H9 (cell line): ENCODE results near the gene QSOX1. TPM values are rescaled to one million over a fixed set of nuclear protein-coding genes. Genes with fewer than 3 reads are reported as not detected.
A peak's percentile ranks its signal among the peaks of the same experiment; 100 is the strongest.

Source experiments
- DNase-seq: peaks from one replicate; pipeline ENCODE4 v3.0.0-alpha.2; 2017
- H2AFZ ChIP-seq: one replicate; pipeline ENCODE4 v1.6.1; 2013; ENCODE audit warnings: mild to moderate bottlenecking, low read length, control low read depth, moderate library complexity
- H2AK5ac ChIP-seq: 2 replicates; pipeline ENCODE4 v1.6.1; 2013; ENCODE audit warnings: low read length, control low read depth, mixed read lengths; ENCODE audit not compliant: insufficient read length
- H2BK120ac ChIP-seq: one replicate; pipeline ENCODE4 v1.6.1; 2013; ENCODE audit warnings: low read depth, mild to moderate bottlenecking, low read length, control low read depth, inconsistent platforms; ENCODE audit not compliant: poor library complexity, severe bottlenecking
- H2BK12ac ChIP-seq: 2 replicates; pipeline ENCODE4 v1.6.1; 2013; ENCODE audit warnings: low read length, control low read depth, mixed read lengths, low read depth; ENCODE audit not compliant: insufficient read length
- H2BK15ac ChIP-seq: 2 replicates; pipeline ENCODE4 v1.6.1; 2013; ENCODE audit warnings: low read depth, low read length, control low read depth
- H2BK20ac ChIP-seq: one replicate; pipeline ENCODE4 v1.6.1; 2013; ENCODE audit warnings: low read depth, mild to moderate bottlenecking, low read length, control low read depth, inconsistent platforms; ENCODE audit not compliant: poor library complexity, severe bottlenecking
- H2BK5ac ChIP-seq: 2 replicates; pipeline ENCODE4 v1.6.1; 2013; ENCODE audit warnings: low read length, control low read depth, mixed read lengths; ENCODE audit not compliant: insufficient read length
- H3K14ac ChIP-seq: 2 replicates; pipeline ENCODE4 v1.6.1; 2013; ENCODE audit warnings: low read length, control low read depth; ENCODE audit not compliant: insufficient read depth
- H3K18ac ChIP-seq: 2 replicates; pipeline ENCODE4 v1.6.1; 2013; ENCODE audit warnings: low read depth, mild to moderate bottlenecking, mixed read lengths, low read length, control low read depth; ENCODE audit not compliant: insufficient read length
- H3K23ac ChIP-seq: 2 replicates; pipeline ENCODE4 v1.6.1; 2013; ENCODE audit warnings: low read length, control low read depth, mixed read lengths, low read depth; ENCODE audit not compliant: insufficient read length
- H3K23me2 ChIP-seq: 2 replicates; pipeline ENCODE4 v1.6.1; 2013; ENCODE audit warnings: low read depth, mild to moderate bottlenecking, mixed read lengths, low read length, control low read depth; ENCODE audit not compliant: insufficient read length, poor library complexity, severe bottlenecking
- H3K27ac ChIP-seq: 2 replicates; pipeline ENCODE4 v1.5.1; 2013; ENCODE audit warnings: low read length, control low read depth, mixed read lengths, low read depth; ENCODE audit not compliant: insufficient read length
- H3K27me3 ChIP-seq: 2 replicates; pipeline ENCODE4 v1.6.1; 2013; ENCODE audit warnings: low read length, control low read depth, inconsistent platforms; ENCODE audit not compliant: insufficient read depth
- H3K4ac ChIP-seq: 2 replicates; pipeline ENCODE4 v1.6.1; 2013; ENCODE audit warnings: low read depth, mild to moderate bottlenecking, control low read depth, inconsistent platforms, low read length, moderate library complexity
- H3K4me1 ChIP-seq: 2 replicates; pipeline ENCODE4 v1.6.1; 2013; ENCODE audit warnings: low read length, control low read depth, inconsistent platforms; ENCODE audit not compliant: insufficient read depth
- H3K4me2 ChIP-seq: 2 replicates; pipeline ENCODE4 v1.6.1; 2013; ENCODE audit warnings: low read length, control low read depth, mixed read lengths; ENCODE audit not compliant: insufficient read length, insufficient read depth
- H3K56ac ChIP-seq: 2 replicates; pipeline ENCODE4 v1.6.1; 2013; ENCODE audit warnings: low read depth, mild to moderate bottlenecking, mixed read lengths, low read length, control low read depth; ENCODE audit not compliant: insufficient read length
- H3K79me1 ChIP-seq: 2 replicates; pipeline ENCODE4 v1.6.1; 2013; ENCODE audit warnings: low read depth, mild to moderate bottlenecking, moderate library complexity, low read length, control low read depth, inconsistent platforms; ENCODE audit not compliant: insufficient read depth, poor library complexity, severe bottlenecking
- H3K79me2 ChIP-seq: 2 replicates; pipeline ENCODE4 v1.6.1; 2013; ENCODE audit warnings: low read length, control low read depth, inconsistent platforms; ENCODE audit not compliant: insufficient read depth
- H3K9ac ChIP-seq: 2 replicates; pipeline ENCODE4 v1.6.1; 2013; ENCODE audit warnings: low read length, control low read depth, mixed read lengths; ENCODE audit not compliant: insufficient read length; ENCODE audit errors: extremely low read depth
- H3K9me3 ChIP-seq: one replicate; pipeline ENCODE4 v1.6.1; 2013; ENCODE audit warnings: low read depth, low read length, inconsistent platforms; ENCODE audit not compliant: control insufficient read depth
- H3T11ph ChIP-seq: one replicate; pipeline ENCODE4 v1.6.1; 2013; ENCODE audit warnings: mild to moderate bottlenecking, low read length, control low read depth, inconsistent platforms
- H4K20me1 ChIP-seq: one replicate; pipeline ENCODE4 v1.6.1; 2013; ENCODE audit not compliant: control insufficient read depth, insufficient read length, insufficient read depth
- H4K5ac ChIP-seq: 2 replicates; pipeline ENCODE4 v1.6.1; 2013; ENCODE audit warnings: low read depth, mild to moderate bottlenecking, mixed read lengths, low read length, control low read depth; ENCODE audit not compliant: insufficient read length
- H4K8ac ChIP-seq: replicated peaks from 2 replicates; pipeline ENCODE4 v1.6.1; 2013; ENCODE audit warnings: low read length, control low read depth, mixed read lengths, low read depth; ENCODE audit not compliant: insufficient read length
- H4K91ac ChIP-seq: 2 replicates; pipeline ENCODE4 v1.6.1; 2013; ENCODE audit warnings: low read depth, mild to moderate bottlenecking, moderate library complexity, mixed read lengths, low read length, control low read depth; ENCODE audit not compliant: insufficient read length
- H3K27ac Mint-ChIP-seq, 3 experiments: 2 replicates in 2 of 3; 3 replicates in 1 of 3; pipeline ENCODE4 v1.8.0; 2020 to 2021; ENCODE audit warnings: mixed read lengths in 3 of 3, mild to moderate bottlenecking in 1 of 3, moderate library complexity in 1 of 3
- H3K27me3 Mint-ChIP-seq: 2 replicates; pipeline ENCODE4 v1.8.0; 2021; ENCODE audit warnings: low read depth, mild to moderate bottlenecking, moderate library complexity, mixed read lengths
- H3K36me3 Mint-ChIP-seq, 3 experiments: 2 replicates in 2 of 3; 3 replicates in 1 of 3; pipeline ENCODE4 v1.8.0; 2020 to 2021; ENCODE audit warnings: low read depth in 3 of 3, mixed read lengths in 3 of 3; ENCODE audit not compliant: insufficient read depth in 1 of 3
- H3K4me1 Mint-ChIP-seq, 2 experiments: 2 replicates each; pipeline ENCODE4 v1.8.0; 2020; ENCODE audit warnings: mixed read lengths in 2 of 2
- H3K4me3 Mint-ChIP-seq, 2 experiments: 2 replicates in 1 of 2; 3 replicates in 1 of 2; pipeline ENCODE4 v1.8.0; 2020 to 2021; ENCODE audit warnings: mild to moderate bottlenecking in 2 of 2, mixed read lengths in 2 of 2, moderate library complexity in 1 of 2
- H3K9me3 Mint-ChIP-seq, 2 experiments: 2 replicates in 1 of 2; 3 replicates in 1 of 2; pipeline ENCODE4 v1.8.0; 2020; ENCODE audit warnings: mild to moderate bottlenecking in 2 of 2, mixed read lengths in 2 of 2, moderate library complexity in 1 of 2
- WGBS: extraction: QIAGEN DNeasy Blood & Tissue Kit; methylation state at CpG from one replicate; pipeline ENCODE4 v1.1.7; 2013; ENCODE audit warnings: missing lambda C conversion rate, low lambda C conversion rate, mixed read lengths; ENCODE audit not compliant: insufficient read length; ENCODE audit errors: extremely low coverage; 5-methylcytosine and 5-hydroxymethylcytosine counted together
- total RNA-seq: library from RNA; stranded (reverse); gene quantifications from 2 replicates; pipeline ENCODE4 v1.2.1, GENCODE V29; 2021
- TF ChIP-seq, protein P1 (sequence below): fragments of 200-600 bp; sonication (generic); conservative IDR thresholded peaks from 3 replicates; pipeline ENCODE4 v1.8.0; 2021; ENCODE audit warnings: antibody characterized with exemption, mild to moderate bottlenecking

QSOX1 gene
- total RNA-seq, 1 experiment from 2014 or later, result 79.2 TPM

DNA sequence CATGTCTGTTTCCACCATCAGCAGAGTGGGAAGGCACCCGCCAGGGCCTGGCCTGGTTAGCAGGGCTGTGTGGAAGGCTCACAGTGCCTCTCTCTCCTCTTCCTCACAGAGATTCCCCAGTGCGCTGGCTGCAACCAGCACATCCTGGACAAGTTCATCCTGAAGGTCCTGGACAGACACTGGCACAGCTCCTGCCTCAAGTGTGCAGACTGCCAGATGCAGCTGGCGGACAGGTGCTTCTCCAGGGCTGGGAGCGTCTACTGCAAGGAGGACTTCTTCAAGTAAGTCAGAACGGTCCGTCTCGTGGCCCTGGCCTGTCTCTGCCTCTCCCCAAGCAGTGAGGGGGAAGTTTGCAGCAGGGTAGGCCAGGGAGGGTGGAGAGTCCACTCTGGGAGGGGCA lies 93.5 kb downstream of the QSOX1 start:
- H3K9ac ChIP-seq, result no peak overlapping the region
- H3K4me1 Mint-ChIP-seq, result peaks cover 33 to 51% of the 10 kb centered on the region in 2 experiments
- TF ChIP-seq, protein P1, sequence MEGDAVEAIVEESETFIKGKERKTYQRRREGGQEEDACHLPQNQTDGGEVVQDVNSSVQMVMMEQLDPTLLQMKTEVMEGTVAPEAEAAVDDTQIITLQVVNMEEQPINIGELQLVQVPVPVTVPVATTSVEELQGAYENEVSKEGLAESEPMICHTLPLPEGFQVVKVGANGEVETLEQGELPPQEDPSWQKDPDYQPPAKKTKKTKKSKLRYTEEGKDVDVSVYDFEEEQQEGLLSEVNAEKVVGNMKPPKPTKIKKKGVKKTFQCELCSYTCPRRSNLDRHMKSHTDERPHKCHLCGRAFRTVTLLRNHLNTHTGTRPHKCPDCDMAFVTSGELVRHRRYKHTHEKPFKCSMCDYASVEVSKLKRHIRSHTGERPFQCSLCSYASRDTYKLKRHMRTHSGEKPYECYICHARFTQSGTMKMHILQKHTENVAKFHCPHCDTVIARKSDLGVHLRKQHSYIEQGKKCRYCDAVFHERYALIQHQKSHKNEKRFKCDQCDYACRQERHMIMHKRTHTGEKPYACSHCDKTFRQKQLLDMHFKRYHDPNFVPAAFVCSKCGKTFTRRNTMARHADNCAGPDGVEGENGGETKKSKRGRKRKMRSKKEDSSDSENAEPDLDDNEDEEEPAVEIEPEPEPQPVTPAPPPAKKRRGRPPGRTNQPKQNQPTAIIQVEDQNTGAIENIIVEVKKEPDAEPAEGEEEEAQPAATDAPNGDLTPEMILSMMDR, result no peak
- H2BK12ac ChIP-seq, result no peak overlapping the region
- no peaks in the 10 kb centered on the region for H3K36me3 Mint-ChIP-seq
- H3K4me1 ChIP-seq, result peaks cover 7% of the 10 kb centered on the region; the same call in 1 of the 2 replicates
- no peaks in the 10 kb centered on the region for H3K79me2 ChIP-seq
- no peak overlapping the region for H3K18ac ChIP-seq
- no peak overlapping the region for H3K56ac ChIP-seq
- no peak overlapping the region for H3T11ph ChIP-seq
- no peak overlapping the region for H3K4me3 Mint-ChIP-seq
- no peaks in the 10 kb centered on the region for H3K9me3 Mint-ChIP-seq
- H3K4me2 ChIP-seq, result no peak overlapping the region
- no peak overlapping the region for H3K23ac ChIP-seq
- H3K4ac ChIP-seq, result no peak overlapping the region
- no peak for DNase-seq
- no CpG with 5 or more reads among the region's 7 CpGs for WGBS
- no peak overlapping the region for H2BK20ac ChIP-seq
- H2AK5ac ChIP-seq, result no peak overlapping the region
- peaks cover 3% of the 10 kb centered on the region; the same call in 1 of the 2 replicates for H3K27me3 Mint-ChIP-seq
- H3K9me3 ChIP-seq, result no peaks in the 10 kb centered on the region
- H3K14ac ChIP-seq, result no peak overlapping the region
- no peaks in the 10 kb centered on the region for H4K20me1 ChIP-seq
- H2BK5ac ChIP-seq, result no peak overlapping the region
- H2AFZ ChIP-seq, result no peak overlapping the region
- 0 out of 7 replicates have a peak overlapping the region, but pooled peaks of 1 of the 3 experiments have one; percentile 71 for H3K27ac Mint-ChIP-seq
- H4K5ac ChIP-seq, result no peak overlapping the region
- H2BK15ac ChIP-seq, result no peak overlapping the region
- no peaks in the 10 kb centered on the region for H3K23me2 ChIP-seq
- H3K27me3 ChIP-seq, result no peaks in the 10 kb centered on the region
- H4K8ac ChIP-seq, result no peak overlapping the region
- H2BK120ac ChIP-seq, result no peak overlapping the region
- no peaks in the 10 kb centered on the region for H3K79me1 ChIP-seq
- no peak overlapping the region for H4K91ac ChIP-seq
- no peak overlapping the region for H3K27ac ChIP-seq
